HepG2 (cell line): ENCODE results near the gene STN1. TPM values are rescaled to one million over a fixed set of nuclear protein-coding genes. Genes with fewer than 3 reads are reported as not detected.

ENCODE experiments used
- ATAC-seq: fragments of 200-7000 bp; cut with Tn5 transposase; 3 replicates; pipeline ENCODE4 v1.9.1; 2020; ENCODE audit warnings: mild to moderate bottlenecking, moderate library complexity
- BruUV-seq: library from RNA; stranded (reverse); fragments of 400-500 nt; replicated peaks from 2 replicates; lab custom pipeline; 2021; lab: Mats Ljungman, UMichigan
- CTCF ChIA-PET: fragments of 300-600 bp; formaldehyde crosslinking; extraction: SDS; loops from one replicate; lab custom pipeline; 2021; ENCODE audit warnings: low total read pairs, inconsistent platforms, low intra/inter-chr PET ratio; lab: Yijun Ruan, JAX
- POLR2A ChIA-PET: fragments of 350-600 bp; sonication (Branson Sonifier 250); formaldehyde crosslinking; loops from one replicate; lab custom pipeline; 2020; ENCODE audit warnings: antibody characterized with exemption, inconsistent platforms; lab: Yijun Ruan, JAX
- DNase-seq: peaks from one replicate; pipeline ENCODE4 v3.0.0-alpha.2; 2015; ENCODE audit warnings: low spot score
- FAIRE-seq: peaks from 3 replicates; lab custom pipeline; 2011; peaks lifted over from hg19 to GRCh38; lab: Jason Lieb, UNC
- H2AFZ ChIP-seq: one replicate; pipeline ENCODE4 v1.6.1; 2011; ENCODE audit warnings: low read length, inconsistent platforms
- H3K27ac ChIP-seq: fragments of 300-600 bp; 3 replicates; pipeline ENCODE4 v1.8.0; 2011; ENCODE audit warnings: mixed run types, mild to moderate bottlenecking, mixed read lengths, low read length, inconsistent platforms; ENCODE audit not compliant: insufficient read depth; ENCODE audit errors: extremely low read length
- H3K27me3 ChIP-seq, 2 experiments: fragments of 200-600 bp in 1 of 2; 2 replicates in 1 of 2; 3 replicates in 1 of 2; pipeline versions ENCODE4 v1.6.0 to v1.8.0; 2011; ENCODE audit warnings: low read length in 2 of 2, mild to moderate bottlenecking in 2 of 2, moderate library complexity in 2 of 2, inconsistent platforms in 1 of 2; ENCODE audit not compliant: insufficient read depth in 2 of 2, control insufficient read depth in 1 of 2
- H3K36me3 ChIP-seq, 2 experiments: fragments of 200-600 bp in 1 of 2; replicated peaks in 1 of 2; 2 replicates in 1 of 2; 3 replicates in 1 of 2; pipeline versions ENCODE4 v1.5.1 to v1.8.0; 2011; ENCODE audit warnings: low read length in 2 of 2, inconsistent platforms in 1 of 2; ENCODE audit not compliant: insufficient read depth in 2 of 2, control insufficient read depth in 1 of 2
- H3K4me1 ChIP-seq: 2 replicates; pipeline ENCODE4 v1.5.1; 2012; ENCODE audit warnings: low read length, inconsistent platforms; ENCODE audit not compliant: insufficient read depth
- H3K4me2 ChIP-seq: 2 replicates; pipeline ENCODE4 v1.6.0; 2011; ENCODE audit warnings: low read depth, low read length, inconsistent platforms
- H3K4me3 ChIP-seq, 3 experiments: fragments of 200-600 bp in 1 of 3; sonication (generic), shearing (Covaris generic) in 1 of 3; replicated peaks in 1 of 3; 2 replicates each; pipeline ENCODE4 v1.5.1; 2011 to 2016; ENCODE audit warnings: low read length in 3 of 3, inconsistent platforms in 2 of 3, low read depth in 2 of 3, mild to moderate bottlenecking in 2 of 3, control low read depth in 1 of 3, mixed read lengths in 1 of 3; ENCODE audit not compliant: insufficient read depth in 1 of 3
- H3K79me2 ChIP-seq: one replicate; pipeline ENCODE4 v1.6.1; 2011; ENCODE audit warnings: low read length, inconsistent platforms; ENCODE audit not compliant: insufficient read depth
- H3K9ac ChIP-seq: 2 replicates; pipeline ENCODE4 v1.6.0; 2011; ENCODE audit warnings: mild to moderate bottlenecking, low read depth, low read length, inconsistent platforms; ENCODE audit not compliant: insufficient read depth
- H3K9me3 ChIP-seq: 2 replicates; pipeline ENCODE4 v1.5.1; 2012; ENCODE audit warnings: mild to moderate bottlenecking, low read length
- H4K20me1 ChIP-seq: 2 replicates; pipeline ENCODE4 v1.6.0; 2011; ENCODE audit warnings: inconsistent platforms, mild to moderate bottlenecking, low read length, moderate library complexity; ENCODE audit not compliant: insufficient read depth
- ARHGAP35 ChIP-seq: sonication (generic); formaldehyde crosslinking; IDR thresholded peaks from 2 replicates; pipeline ENCODE4 v1.9.0; 2022; ENCODE audit warnings: mild to moderate bottlenecking, inconsistent platforms, moderate library complexity, missing genetic modification reagents, borderline replicate concordance
- CENPT ChIP-seq: sonication (generic); formaldehyde crosslinking; IDR thresholded peaks from 2 replicates; pipeline ENCODE4 v1.8.0; 2022; ENCODE audit warnings: low read depth, mild to moderate bottlenecking, moderate library complexity, missing genetic modification reagents
- DNMT3B ChIP-seq: conservative IDR thresholded peaks from 2 replicates; pipeline ENCODE4 v1.6.1; 2016; ENCODE audit warnings: missing biosample characterization, control low read depth
- GMEB1 ChIP-seq: sonication (generic); formaldehyde crosslinking; IDR thresholded peaks from 2 replicates; pipeline ENCODE4 v1.5.1; 2020; ENCODE audit warnings: missing genetic modification reagents, mild to moderate bottlenecking, borderline replicate concordance
- MEF2D ChIP-seq: sonication (generic); formaldehyde crosslinking; IDR thresholded peaks from 2 replicates; pipeline ENCODE4 v1.5.1; 2020; ENCODE audit warnings: mild to moderate bottlenecking, missing genetic modification reagents
- MTF2 ChIP-seq: sonication (generic); formaldehyde crosslinking; IDR thresholded peaks from 2 replicates; pipeline ENCODE4 v1.5.0; 2020; ENCODE audit warnings: missing genetic modification reagents, borderline replicate concordance
- MYC ChIP-seq: sonication (generic); formaldehyde crosslinking; IDR thresholded peaks from 2 replicates; pipeline ENCODE4 v1.9.0; 2021; ENCODE audit warnings: missing genetic modification reagents, borderline replicate concordance
- NFKB2 ChIP-seq: sonication (generic); formaldehyde crosslinking; IDR thresholded peaks from 2 replicates; pipeline ENCODE4 v1.4.0; 2020; ENCODE audit warnings: missing genetic modification reagents, borderline replicate concordance
- NR2F1 ChIP-seq, 2 experiments: fragments of 450-650 bp in 1 of 2; formaldehyde crosslinking in 1 of 2; IDR thresholded peaks; 2 replicates each; pipeline versions ENCODE4 v1.5.0 to v1.6.1; 2016 to 2020; ENCODE audit warnings: mild to moderate bottlenecking in 1 of 2, missing compliant biosample characterization in 1 of 2, missing genetic modification reagents in 1 of 2, moderate library complexity in 1 of 2
- POLR2AphosphoS5 ChIP-seq: IDR thresholded peaks from 2 replicates; pipeline ENCODE4 v1.6.1; 2012; ENCODE audit warnings: low read depth, low read length
- ZNF124 ChIP-seq: sonication (generic); formaldehyde crosslinking; IDR thresholded peaks from 2 replicates; pipeline ENCODE4 v1.4.0; 2020; ENCODE audit warnings: missing genetic modification reagents
- ZNF382 ChIP-seq: sonication (generic); formaldehyde crosslinking; IDR thresholded peaks from 2 replicates; pipeline ENCODE4 v1.5.0; 2020; ENCODE audit warnings: missing genetic modification reagents, mild to moderate bottlenecking, borderline replicate concordance
- ZNF562 ChIP-seq: sonication (generic); formaldehyde crosslinking; IDR thresholded peaks from 2 replicates; pipeline ENCODE4 v1.8.0; 2022; ENCODE audit warnings: missing genetic modification reagents, borderline replicate concordance
- ZUFSP ChIP-seq: sonication (generic); formaldehyde crosslinking; IDR thresholded peaks from 2 replicates; pipeline ENCODE4 v1.9.0; 2021; ENCODE audit warnings: missing genetic modification reagents, mild to moderate bottlenecking, borderline replicate concordance
- WGBS: methylation state at CpG from one replicate; pipeline ENCODE4 v1.1.6; 2017; ENCODE audit warnings: low lambda C conversion rate; 5-methylcytosine and 5-hydroxymethylcytosine counted together
- in situ Hi-C: cut with HindIII; loops from 2 replicates; pipeline ENCODE4 v1.10.0; 2017; ENCODE audit warnings: low pct_unique_long_range_greater_than_20kb; ENCODE audit not compliant: extremely low pct_ligation_motif_present
- intact Hi-C: fragments of 100-400 bp; cut with micrococcal nuclease; formaldehyde crosslinking; loops from one replicate; pipeline ENCODE4 v1.10.0; 2022; ENCODE audit not compliant: unreplicated experiment
- polyA plus RNA-seq, 8 experiments: library from polyadenylated mRNA; depleted of rRNA in 3 of 8; stranded (reverse) in 7 of 8; unstranded in 1 of 8; fragments of >200 nt; fragmentation: Illumina TruSeq in 4 of 8; extraction: Trizol in 4 of 8; gene quantifications; 2 replicates each; pipeline versions ENCODE4 v1.2.1 to v1.2.3, GENCODE V29; 2011 to 2016; ENCODE audit warnings: low read depth in 4 of 8, missing spikeins in 1 of 8, mixed read lengths in 1 of 8; ENCODE audit not compliant: insufficient read depth in 1 of 8
- total RNA-seq, 5 experiments: library from RNA; depleted of rRNA; stranded (reverse); fragments of >200 nt; fragmentation: Illumina TruSeq; extraction: Trizol; gene quantifications; 2 replicates each; pipeline ENCODE4 v1.2.3, GENCODE V29; 2016; ENCODE audit warnings: low read depth in 1 of 5

STN1 gene
- total and polyA plus RNA-seq, 2 of the 13 experiments (the other 11 are each of a cell fraction or from before 2014, with no cell fraction given), result 17.6 to 22.7 TPM

GRCh38 chr10:103874730-103875129 lies 43.3 kb downstream of the STN1 start (continued):
- no peak for TF ChIP-seq ZNF382 (CRISPR knock-in tag)
- TF ChIP-seq MYC (CRISPR knock-in tag), result no peak
- TF ChIP-seq CENPT (CRISPR knock-in tag), result no peak
- no peak for TF ChIP-seq ZNF124 (CRISPR knock-in tag)
- TF ChIP-seq NFKB2 (CRISPR knock-in tag), result no peak
- no peak for TF ChIP-seq NR2F1 (CRISPR knock-in tag; IDR thresholded peaks at IDR 0.05)
- TF ChIP-seq, all 625 proteins: peak for 0

- Histone ChIP-seq H3K4me3 (no peak overlapping the region), H2AFZ (no peak overlapping the region), H3K4me2 (no peak overlapping the region), H3K9ac (no peak overlapping the region), H3K79me2 (no peaks in the 10 kb centered on the region), H4K20me1 (no peaks in the 10 kb centered on the region), H3K9me3 (no peaks in the 10 kb centered on the region), H3K27me3 (no peaks in the 10 kb centered on the region), H3K4me1 (no peaks in the 10 kb centered on the region), H3K36me3 (no peaks in the 10 kb centered on the region), H3K27ac (no peak overlapping the region)
- no peak for FAIRE-seq
- ATAC-seq, result no peak
- no TSS peak for BruUV-seq
- POLR2A ChIA-PET, result no interaction called here
- in situ Hi-C loops, result no loop called here
- intact Hi-C loops, result no loop called here
- DNase-seq, result no peak
- CTCF ChIA-PET, result no interaction called here
- WGBS, result 94% methylated on average over 11 of the region's 16 CpGs
- TF ChIP-seq ARHGAP35 (CRISPR knock-in tag) (no peak), GMEB1 (CRISPR knock-in tag) (no peak), POLR2AphosphoS5 (no peak), ZUFSP (CRISPR knock-in tag) (no peak), DNMT3B (no peak), MTF2 (CRISPR knock-in tag) (no peak), ZNF562 (CRISPR knock-in tag) (no peak), MEF2D (no peak)
These were observed 45.6 kb downstream of the STN1 start for GRCh38 chr10:103872137-103872931.
